ENCODE measurements around the gene KLHL10. TPM values are rescaled to one million over a fixed set of nuclear protein-coding genes. Genes with fewer than 3 reads are reported as not detected.

Gene KLHL10
- total and polyA plus RNA-seq, 2 of the 13 experiments (the other 11 are each of a cell fraction or from before 2014, with no cell fraction given) = 0.04 to 0.08 TPM

- TF ChIP-seq IRF1 (CRISPR knock-in tag; IDR thresholded peaks at IDR 0.05; ENCODE audit: low read depth) (no peak), ZNF546 (CRISPR knock-in tag; conservative IDR thresholded peaks at IDR 0.05) (no peak), TSC22D2 (CRISPR knock-in tag; IDR thresholded peaks at IDR 0.05; ENCODE audit: borderline replicate concordance) (no peak), GPN1 (CRISPR knock-in tag; IDR thresholded peaks at IDR 0.05; ENCODE audit: borderline replicate concordance) (no peak), ZNF33B (CRISPR knock-in tag; IDR thresholded peaks at IDR 0.05) (no peak), KIAA2018 (CRISPR knock-in tag; IDR thresholded peaks at IDR 0.05; ENCODE audit: borderline replicate concordance) (no peak), NFYB (CRISPR knock-in tag; IDR thresholded peaks at IDR 0.05) (no peak), ARHGAP35 (CRISPR knock-in tag; IDR thresholded peaks at IDR 0.05; ENCODE audit: borderline replicate concordance) (no peak), ZNF414 (CRISPR knock-in tag; IDR thresholded peaks at IDR 0.05) (peak; percentile 72), U2AF2 (IDR thresholded peaks at IDR 0.05; ENCODE audit: low read depth, low read length) (no peak), SYNCRIP (IDR thresholded peaks at IDR 0.05; ENCODE audit: insufficient read depth, low read depth, low read length) (no peak), JUN (CRISPR knock-in tag; IDR thresholded peaks at IDR 0.05) (no peak), NRL (CRISPR knock-in tag; IDR thresholded peaks at IDR 0.05; ENCODE audit: borderline replicate concordance) (no peak; the same call in 1 of the 2 replicates), ZKSCAN1 (IDR thresholded peaks at IDR 0.05; ENCODE audit: low read length) (0 out of 2 replicates have a peak, but pooled peaks have one; percentile 41), ZNF230 (CRISPR knock-in tag; IDR thresholded peaks at IDR 0.05) (peak; percentile 30; the same call in 1 of the 2 replicates), ZNF354B (CRISPR knock-in tag; IDR thresholded peaks at IDR 0.05) (no peak), ZNF570 (CRISPR knock-in tag; IDR thresholded peaks at IDR 0.05; ENCODE audit: borderline replicate concordance) (no peak), NR2F1 (CRISPR knock-in tag; IDR thresholded peaks at IDR 0.05) (peak in 1 of 2 experiments; percentile 9; a peak in 1 of 4 replicates), ZC3H13 (CRISPR knock-in tag; IDR thresholded peaks at IDR 0.05) (peak; percentile 65), POGZ (CRISPR knock-in tag; IDR thresholded peaks at IDR 0.05) (peak; percentile 6; the same call in 1 of the 2 replicates)
Observed at GRCh38 chr17:41801374-41802271, 36.0 kb upstream of the KLHL10 start (continued).
